HFF-Myc (cell line): ENCODE measurements around the gene USP54.

Experiments
- DNase-seq: peaks from one replicate; pipeline ENCODE4 v3.0.0-alpha.2; 2011; ENCODE audit warnings: low read depth; ENCODE audit errors: extremely low read depth
- H3K4me3 ChIP-seq: replicated peaks from 2 replicates; pipeline ENCODE4 v1.5.1; 2011; ENCODE audit warnings: low read depth, mild to moderate bottlenecking, control low read depth, low read length
- TF ChIP-seq, protein P1 (sequence below): IDR thresholded peaks from 2 replicates; pipeline ENCODE4 v1.5.1; 2012; ENCODE audit warnings: mild to moderate bottlenecking, low read depth, low read length, control low read depth; ENCODE audit errors: missing control alignments

Gene USP54

DNA sequence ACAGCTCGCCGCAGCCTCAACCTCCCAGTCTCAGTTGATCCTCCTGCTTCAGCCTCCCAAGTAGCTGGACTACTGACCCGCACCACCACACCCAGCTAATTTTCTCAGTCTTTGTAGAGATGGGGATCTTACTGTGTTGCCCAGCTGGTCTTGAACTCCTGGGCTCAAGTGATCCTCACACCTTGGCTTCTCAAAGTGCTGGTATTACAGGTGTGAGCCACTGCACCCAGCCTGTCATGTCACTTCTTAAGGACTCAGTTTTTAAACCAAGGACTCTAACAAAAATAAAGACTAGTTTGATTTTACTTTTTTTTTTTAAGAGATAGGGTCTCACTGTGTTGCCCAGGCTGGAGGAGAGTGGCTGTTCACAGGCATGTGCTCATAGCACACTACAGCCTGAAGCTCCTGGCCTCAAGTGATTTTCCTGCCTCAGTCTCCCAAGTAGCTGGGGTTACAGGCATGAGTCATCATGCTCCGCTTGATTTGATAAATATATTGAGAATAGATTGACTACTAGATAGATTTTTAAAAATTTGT, 78.9 kb downstream of the USP54 start:
- no peak overlapping the region for H3K4me3 ChIP-seq
- no peak for DNase-seq
- TF ChIP-seq, protein P1, sequence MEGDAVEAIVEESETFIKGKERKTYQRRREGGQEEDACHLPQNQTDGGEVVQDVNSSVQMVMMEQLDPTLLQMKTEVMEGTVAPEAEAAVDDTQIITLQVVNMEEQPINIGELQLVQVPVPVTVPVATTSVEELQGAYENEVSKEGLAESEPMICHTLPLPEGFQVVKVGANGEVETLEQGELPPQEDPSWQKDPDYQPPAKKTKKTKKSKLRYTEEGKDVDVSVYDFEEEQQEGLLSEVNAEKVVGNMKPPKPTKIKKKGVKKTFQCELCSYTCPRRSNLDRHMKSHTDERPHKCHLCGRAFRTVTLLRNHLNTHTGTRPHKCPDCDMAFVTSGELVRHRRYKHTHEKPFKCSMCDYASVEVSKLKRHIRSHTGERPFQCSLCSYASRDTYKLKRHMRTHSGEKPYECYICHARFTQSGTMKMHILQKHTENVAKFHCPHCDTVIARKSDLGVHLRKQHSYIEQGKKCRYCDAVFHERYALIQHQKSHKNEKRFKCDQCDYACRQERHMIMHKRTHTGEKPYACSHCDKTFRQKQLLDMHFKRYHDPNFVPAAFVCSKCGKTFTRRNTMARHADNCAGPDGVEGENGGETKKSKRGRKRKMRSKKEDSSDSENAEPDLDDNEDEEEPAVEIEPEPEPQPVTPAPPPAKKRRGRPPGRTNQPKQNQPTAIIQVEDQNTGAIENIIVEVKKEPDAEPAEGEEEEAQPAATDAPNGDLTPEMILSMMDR = no peak

DNA sequence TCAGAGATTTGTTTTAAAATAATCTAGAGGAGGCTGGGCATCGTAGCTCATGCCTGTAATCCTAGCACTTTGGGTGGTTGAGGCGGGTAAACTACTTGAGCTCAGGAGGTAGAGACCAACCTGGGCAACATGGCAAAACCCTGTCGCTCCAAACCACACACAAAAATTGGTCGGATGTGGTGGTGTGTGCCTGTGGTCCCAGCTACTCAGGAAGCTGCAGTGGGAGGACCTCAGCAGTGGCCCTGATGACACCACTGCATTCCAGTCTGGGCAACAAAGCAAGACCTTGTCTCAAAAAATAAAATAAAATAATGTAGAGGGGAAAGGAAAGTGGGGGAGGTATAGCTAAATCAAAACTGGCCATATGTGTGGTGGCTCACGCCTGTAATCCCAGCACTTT, 81.4 kb downstream of the USP54 start:
- TF ChIP-seq, protein P1 = no peak
- H3K4me3 ChIP-seq = no peak overlapping the region
- no peak for DNase-seq

DNA sequence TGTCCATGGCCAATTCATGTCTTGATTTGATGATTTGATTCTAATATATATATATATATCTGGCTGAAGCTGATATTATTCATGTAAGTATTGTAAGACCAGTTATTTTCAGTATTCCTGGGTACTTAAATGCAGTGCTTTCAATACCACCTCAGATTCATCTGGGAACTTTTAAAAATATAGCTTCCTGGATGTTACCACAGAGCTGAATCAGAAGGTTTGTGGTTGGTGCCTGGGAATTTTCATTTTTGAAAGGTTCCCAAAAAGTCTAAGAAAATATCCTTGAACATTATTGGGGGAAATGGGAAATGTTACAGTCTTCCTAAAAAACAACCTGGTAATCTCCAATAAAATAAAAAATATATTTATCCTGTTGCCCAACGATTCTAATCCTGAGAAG, 84.7 kb downstream of the USP54 start:
- no peak for DNase-seq
- TF ChIP-seq, protein P1 = no peak
- H3K4me3 ChIP-seq = no peak overlapping the region

DNA sequence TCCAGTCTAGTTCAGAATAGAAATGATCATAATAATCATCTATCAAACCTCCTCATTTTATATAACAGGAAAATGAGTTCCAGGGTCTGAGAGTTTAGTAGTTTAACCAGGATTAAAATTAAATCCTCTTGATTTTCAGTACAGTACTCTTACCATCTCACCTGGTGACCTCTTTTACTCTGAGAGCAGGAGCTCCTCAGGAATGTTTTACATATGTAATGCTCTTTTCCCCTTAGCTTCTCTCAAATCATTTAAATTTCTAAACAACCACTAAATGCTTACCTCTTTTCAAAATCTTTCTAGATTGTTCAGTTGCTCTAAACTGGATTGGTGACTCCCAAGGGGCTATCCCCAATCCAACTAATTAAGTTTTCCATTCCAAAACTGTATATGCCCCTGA, 85.1 kb downstream of the USP54 start:
- no peak overlapping the region for H3K4me3 ChIP-seq
- DNase-seq = no peak
- TF ChIP-seq, protein P1 = no peak

DNA sequence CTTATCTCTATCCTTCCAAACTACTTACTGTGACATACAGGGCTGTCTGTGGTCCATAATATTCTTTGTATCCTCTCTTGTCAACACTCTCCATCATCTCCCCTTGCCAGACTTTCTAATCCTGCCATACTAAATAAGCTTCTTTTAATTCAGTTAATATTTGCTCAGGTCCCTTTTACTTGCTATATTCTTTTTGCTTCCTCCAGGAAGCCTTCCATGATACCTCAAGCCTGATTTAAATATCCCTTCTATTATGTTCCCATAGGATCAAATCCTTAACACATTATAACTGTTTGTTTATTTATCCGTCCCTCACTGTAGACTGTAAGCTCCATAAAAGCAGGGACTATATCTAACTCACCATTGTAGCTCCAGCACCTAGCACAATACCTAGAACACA, 88.1 kb downstream of the USP54 start:
- TF ChIP-seq, protein P1 = no peak
- no peak overlapping the region for H3K4me3 ChIP-seq
- no peak for DNase-seq

DNA sequence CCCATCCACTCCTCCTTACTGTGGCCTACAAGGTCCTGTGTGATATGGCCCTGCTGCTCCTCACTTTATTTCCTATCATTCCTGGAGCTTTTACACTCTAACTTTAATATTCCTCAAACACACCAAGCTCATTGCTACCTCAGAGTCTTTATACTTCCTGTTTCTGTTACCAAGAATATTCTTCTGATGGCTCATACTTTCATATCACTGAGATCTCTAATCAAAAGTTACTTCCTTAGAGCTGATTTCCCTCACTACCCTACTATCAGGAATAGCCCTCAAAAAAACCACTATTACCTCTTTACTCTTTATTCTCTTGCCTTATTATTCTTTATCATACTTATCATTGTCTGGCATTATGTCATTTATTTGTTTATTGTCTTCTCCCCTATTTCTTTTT, 89.5 kb downstream of the USP54 start:
- no peak overlapping the region for H3K4me3 ChIP-seq
- TF ChIP-seq, protein P1 = no peak
- no peak for DNase-seq

DNA sequence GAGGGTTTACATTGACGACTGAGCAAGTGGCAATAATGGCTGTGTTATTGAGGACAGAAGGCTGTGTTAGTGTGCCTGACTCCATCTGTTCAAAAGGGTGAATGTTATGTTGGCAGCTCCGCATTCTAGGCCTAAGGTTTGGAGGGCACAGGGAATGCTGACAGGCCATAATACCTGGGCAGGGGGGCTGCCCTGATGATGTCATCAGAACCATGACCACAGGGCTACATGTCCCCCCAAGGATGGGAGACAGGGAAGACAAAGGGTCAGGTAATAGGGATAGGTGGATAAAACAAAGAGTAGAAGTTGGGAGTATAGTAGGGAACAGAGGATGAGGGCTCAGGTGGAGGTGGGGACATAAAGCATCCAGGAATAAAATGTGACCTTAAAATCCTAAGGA, 93.5 kb downstream of the USP54 start:
- TF ChIP-seq, protein P1 = no peak
- DNase-seq = no peak
- no peak overlapping the region for H3K4me3 ChIP-seq
